ENCODE data around the gene TSPAN18.

- no peak for TF ChIP-seq EP300 (IDR thresholded peaks at IDR 0.05)
- no peak for TF ChIP-seq CTCF (IDR thresholded peaks at IDR 0.05)
- no peak for TF ChIP-seq POLR2A (IDR thresholded peaks at IDR 0.05)
- TF ChIP-seq POLR2AphosphoS5 (IDR thresholded peaks at IDR 0.05): no peak
Measured at GRCh38 chr11:44711787-44712608, 14.8 kb upstream of the TSPAN18 start.
